Duodenal mucosa (tissue), 2 donors: ENCODE data around the gene MERTK.
"Not testable (repeated sequence)": the region's sequence is repeated elsewhere in the genome, so short reads cannot be mapped to it uniquely, and the experiment has no call there.

Source experiments
- H3K27ac ChIP-seq: one replicate; pipeline ENCODE4 v1.7.0; 2013; ENCODE audit warnings: low read depth, low read length
- H3K27me3 ChIP-seq, 2 donors: one replicate each; pipeline ENCODE4 v1.7.0; 2013; ENCODE audit warnings: low read length in 2 of 2, control low read depth in 1 of 2; ENCODE audit not compliant: insufficient read depth in 2 of 2, control insufficient read depth in 1 of 2
- H3K36me3 ChIP-seq, 2 donors: one replicate each; pipeline ENCODE4 v1.7.0; 2013; ENCODE audit warnings: low read length in 2 of 2, control low read depth in 1 of 2; ENCODE audit not compliant: insufficient read depth in 2 of 2, control insufficient read depth in 1 of 2
- H3K4me1 ChIP-seq, 2 donors: one replicate each; pipeline ENCODE4 v1.7.0; 2013; ENCODE audit warnings: low read length in 2 of 2, control low read depth in 1 of 2; ENCODE audit not compliant: insufficient read depth in 2 of 2, control insufficient read depth in 1 of 2
- H3K4me3 ChIP-seq, 2 donors: one replicate each; pipeline ENCODE4 v1.7.0; 2013; ENCODE audit warnings: low read length in 2 of 2, low read depth in 1 of 2
- H3K9ac ChIP-seq, 2 donors: one replicate each; pipeline ENCODE4 v1.7.0; 2013; ENCODE audit warnings: low read length in 2 of 2, low read depth in 1 of 2
- H3K9me3 ChIP-seq, 2 donors: one replicate each; pipeline ENCODE4 v1.7.0; 2013; ENCODE audit warnings: low read length in 2 of 2, control low read depth in 1 of 2; ENCODE audit not compliant: control insufficient read depth in 1 of 2

The MERTK gene

GRCh38 chr2:112033600-112033999, 135.2 kb downstream of the MERTK start:
- Histone ChIP-seq H3K36me3 (no peaks in the 10 kb centered on the region), H3K4me3 (no peak overlapping the region), H3K9ac (no peak overlapping the region), H3K9me3 (peaks cover 0 to 3% of the 10 kb centered on the region in 2 donors), H3K27me3 (no peaks in the 10 kb centered on the region), H3K4me1 (peaks cover 14 to 21% of the 10 kb centered on the region in 2 donors), H3K27ac (no peak overlapping the region)

- Histone ChIP-seq H3K9ac (no peak overlapping the region), H3K4me1 (peaks cover 14 to 16% of the 10 kb centered on the region in 2 donors), H3K36me3 (no peaks in the 10 kb centered on the region), H3K27me3 (no peaks in the 10 kb centered on the region), H3K27ac (no peak overlapping the region), H3K9me3 (peaks cover 0 to 3% of the 10 kb centered on the region in 2 donors), H3K4me3 (no peak overlapping the region)
These were observed 136.5 kb downstream of the MERTK start for GRCh38 chr2:112034924-112035323.

- Histone ChIP-seq H3K9me3 (peaks cover 0 to 3% of the 10 kb centered on the region in 2 donors), H3K27ac (no peak overlapping the region), H3K4me3 (no peak overlapping the region), H3K9ac (no peak overlapping the region), H3K4me1 (peaks cover 14 to 16% of the 10 kb centered on the region in 2 donors), H3K27me3 (no peaks in the 10 kb centered on the region), H3K36me3 (no peaks in the 10 kb centered on the region)
These were observed 137.4 kb downstream of the MERTK start for GRCh38 chr2:112035786-112036185.

- not testable (repeated sequence) for H3K36me3 ChIP-seq, H3K9me3 ChIP-seq, H3K27ac ChIP-seq, H3K4me1 ChIP-seq, H3K4me3 ChIP-seq, H3K9ac ChIP-seq, H3K27me3 ChIP-seq
These were observed 141.1 kb downstream of the MERTK start for GRCh38 chr2:112039556-112039955.

GRCh38 chr2:112040066-112040465, 141.7 kb downstream of the MERTK start:
- not testable (repeated sequence) for H3K27me3 ChIP-seq, H3K9me3 ChIP-seq, H3K27ac ChIP-seq, H3K4me1 ChIP-seq, H3K9ac ChIP-seq, H3K4me3 ChIP-seq, H3K36me3 ChIP-seq

GRCh38 chr2:112041460-112041859, 143.1 kb downstream of the MERTK start:
- not testable (repeated sequence) for H3K27me3 ChIP-seq, H3K27ac ChIP-seq, H3K4me1 ChIP-seq, H3K9ac ChIP-seq, H3K36me3 ChIP-seq, H3K4me3 ChIP-seq, H3K9me3 ChIP-seq

GRCh38 chr2:112045446-112046014, 147.1 kb downstream of the MERTK start:
- Histone ChIP-seq H3K4me1 (peaks cover 15 to 29% of the 10 kb centered on the region in 2 donors), H3K27ac (no peak overlapping the region)

GRCh38 chr2:112046231-112046630, 147.8 kb downstream of the MERTK start:
- H3K4me3 ChIP-seq = no peak overlapping the region
- no peaks in the 10 kb centered on the region for H3K27me3 ChIP-seq
- H3K4me1 ChIP-seq = peaks cover 16 to 26% of the 10 kb centered on the region in 2 donors
- H3K36me3 ChIP-seq = no peaks in the 10 kb centered on the region
- no peak overlapping the region for H3K27ac ChIP-seq
- H3K9ac ChIP-seq = no peak overlapping the region
- peaks cover 0 to 4% of the 10 kb centered on the region in 2 donors for H3K9me3 ChIP-seq

More at GRCh38 chr2:112045446-112046014, 147.1 kb downstream of the MERTK start:
- Histone ChIP-seq H3K9ac (no peak overlapping the region), H3K36me3 (no peaks in the 10 kb centered on the region), H3K27me3 (no peaks in the 10 kb centered on the region), H3K9me3 (peaks cover 0 to 4% of the 10 kb centered on the region in 2 donors), H3K4me3 (no peak overlapping the region)

- Histone ChIP-seq H3K4me1 (peaks cover 16 to 25% of the 10 kb centered on the region in 2 donors), H3K27ac (no peak overlapping the region), H3K4me3 (no peak overlapping the region), H3K9me3 (peaks cover 0 to 4% of the 10 kb centered on the region in 2 donors), H3K27me3 (no peaks in the 10 kb centered on the region), H3K9ac (no peak overlapping the region), H3K36me3 (no peaks in the 10 kb centered on the region)
These were observed 149.3 kb downstream of the MERTK start for GRCh38 chr2:112047537-112048235.

GRCh38 chr2:112048236-112048592, 149.8 kb downstream of the MERTK start:
- no peak overlapping the region for H3K4me3 ChIP-seq
- peaks cover 0 to 4% of the 10 kb centered on the region in 2 donors for H3K9me3 ChIP-seq
- H3K4me1 ChIP-seq = peaks cover 17 to 26% of the 10 kb centered on the region in 2 donors
- no peaks in the 10 kb centered on the region for H3K36me3 ChIP-seq
- no peaks in the 10 kb centered on the region for H3K27me3 ChIP-seq
- H3K9ac ChIP-seq = no peak overlapping the region
- H3K27ac ChIP-seq = no peak overlapping the region
